22Rv1 (cell line): ENCODE data around the gene ESYT2.

Experiments
- ZFX ChIP-seq: fragments of 450-650 bp; IDR thresholded peaks from 2 replicates; pipeline ENCODE4 v1.6.1; 2017; ENCODE audit warnings: antibody characterized with exemption, borderline replicate concordance
- TF ChIP-seq, protein P1 (sequence below): fragments of 450-650 bp; IDR thresholded peaks from 2 replicates; pipeline ENCODE4 v1.5.1; 2017; ENCODE audit warnings: mild to moderate bottlenecking

DNA sequence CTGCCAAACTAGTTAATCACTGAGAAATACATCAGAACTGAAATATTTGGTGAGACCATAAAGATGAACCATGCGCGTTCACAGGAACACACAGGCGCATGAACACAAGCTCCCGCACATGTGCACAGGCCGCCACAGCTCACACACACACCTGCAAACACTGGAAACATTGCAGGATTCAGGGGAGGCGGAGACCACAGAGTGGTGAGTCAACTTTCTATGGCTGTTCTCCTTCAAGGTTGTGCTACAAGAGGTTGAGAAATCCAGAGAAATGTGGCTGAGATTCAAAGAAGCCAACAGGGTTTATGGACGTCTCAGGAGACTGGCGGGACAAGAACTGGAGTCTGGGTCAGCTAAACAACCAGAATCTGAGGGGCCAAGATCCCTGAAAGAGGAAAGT, 17.8 kb downstream of the ESYT2 start:
- TF ChIP-seq, protein P1, sequence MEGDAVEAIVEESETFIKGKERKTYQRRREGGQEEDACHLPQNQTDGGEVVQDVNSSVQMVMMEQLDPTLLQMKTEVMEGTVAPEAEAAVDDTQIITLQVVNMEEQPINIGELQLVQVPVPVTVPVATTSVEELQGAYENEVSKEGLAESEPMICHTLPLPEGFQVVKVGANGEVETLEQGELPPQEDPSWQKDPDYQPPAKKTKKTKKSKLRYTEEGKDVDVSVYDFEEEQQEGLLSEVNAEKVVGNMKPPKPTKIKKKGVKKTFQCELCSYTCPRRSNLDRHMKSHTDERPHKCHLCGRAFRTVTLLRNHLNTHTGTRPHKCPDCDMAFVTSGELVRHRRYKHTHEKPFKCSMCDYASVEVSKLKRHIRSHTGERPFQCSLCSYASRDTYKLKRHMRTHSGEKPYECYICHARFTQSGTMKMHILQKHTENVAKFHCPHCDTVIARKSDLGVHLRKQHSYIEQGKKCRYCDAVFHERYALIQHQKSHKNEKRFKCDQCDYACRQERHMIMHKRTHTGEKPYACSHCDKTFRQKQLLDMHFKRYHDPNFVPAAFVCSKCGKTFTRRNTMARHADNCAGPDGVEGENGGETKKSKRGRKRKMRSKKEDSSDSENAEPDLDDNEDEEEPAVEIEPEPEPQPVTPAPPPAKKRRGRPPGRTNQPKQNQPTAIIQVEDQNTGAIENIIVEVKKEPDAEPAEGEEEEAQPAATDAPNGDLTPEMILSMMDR = no peak
- no peak for TF ChIP-seq ZFX
